GM12865 (cell line): ENCODE data around the gene RGSL1.
"Not testable (repeated sequence)": the region's sequence is repeated elsewhere in the genome, so short reads cannot be mapped to it uniquely, and the experiment has no call there.

Experiments used
- DNase-seq: peaks from one replicate; pipeline ENCODE4 v3.0.0; 2010; ENCODE audit warnings: low read depth
- H3K4me3 ChIP-seq: 2 replicates; pipeline ENCODE4 v1.5.1; 2011; ENCODE audit warnings: mild to moderate bottlenecking, low read depth, low read length, control low read depth
- CTCF ChIP-seq: IDR thresholded peaks from 2 replicates; pipeline ENCODE4 v1.5.1; 2011; ENCODE audit warnings: low read length, control low read depth, low read depth, inconsistent platforms; ENCODE audit not compliant: insufficient read depth; ENCODE audit errors: missing control alignments

RGSL1 gene

GRCh38 chr1:182525342-182525741, 75.4 kb downstream of the RGSL1 start:
- no peak overlapping the region for H3K4me3 ChIP-seq
- no peak for TF ChIP-seq CTCF
- DNase-seq = no peak

- no peak for DNase-seq
- no peak for TF ChIP-seq CTCF
These were observed 77.7 kb downstream of the RGSL1 start for GRCh38 chr1:182527680-182528079.

GRCh38 chr1:182528206-182528605, 78.3 kb downstream of the RGSL1 start:
- DNase-seq = not testable (repeated sequence)

More at GRCh38 chr1:182527680-182528079, 77.7 kb downstream of the RGSL1 start:
- no peak overlapping the region for H3K4me3 ChIP-seq

GRCh38 chr1:182533896-182534295, 84.0 kb downstream of the RGSL1 start:
- no peak for DNase-seq
- no peak overlapping the region for H3K4me3 ChIP-seq
- no peak for TF ChIP-seq CTCF

More at GRCh38 chr1:182528206-182528605, 78.3 kb downstream of the RGSL1 start:
- not testable (repeated sequence) for H3K4me3 ChIP-seq

- no peak for DNase-seq
- no peak overlapping the region for H3K4me3 ChIP-seq
- no peak for TF ChIP-seq CTCF
These were observed 99.4 kb downstream of the RGSL1 start for GRCh38 chr1:182549346-182549745.

- DNase-seq = no peak
- H3K4me3 ChIP-seq = no peak overlapping the region
- TF ChIP-seq CTCF = no peak
These were observed 99.9 kb downstream of the RGSL1 start for GRCh38 chr1:182549811-182550210.

- no peak for DNase-seq
- no peak overlapping the region for H3K4me3 ChIP-seq
- TF ChIP-seq CTCF = no peak
These were observed 102.6 kb downstream of the RGSL1 start for GRCh38 chr1:182552527-182552926.
